GM19023 (cell line): Measurements from ENCODE around the gene CDK6.

Experiments used
- ATAC-seq: cut with Tn5 transposase; IDR thresholded peaks from one replicate; pipeline ENCODE4 v1.9.1; 2021; ENCODE audit warnings: mild to moderate bottlenecking, moderate library complexity; ENCODE audit not compliant: unreplicated experiment

Gene CDK6

DNA sequence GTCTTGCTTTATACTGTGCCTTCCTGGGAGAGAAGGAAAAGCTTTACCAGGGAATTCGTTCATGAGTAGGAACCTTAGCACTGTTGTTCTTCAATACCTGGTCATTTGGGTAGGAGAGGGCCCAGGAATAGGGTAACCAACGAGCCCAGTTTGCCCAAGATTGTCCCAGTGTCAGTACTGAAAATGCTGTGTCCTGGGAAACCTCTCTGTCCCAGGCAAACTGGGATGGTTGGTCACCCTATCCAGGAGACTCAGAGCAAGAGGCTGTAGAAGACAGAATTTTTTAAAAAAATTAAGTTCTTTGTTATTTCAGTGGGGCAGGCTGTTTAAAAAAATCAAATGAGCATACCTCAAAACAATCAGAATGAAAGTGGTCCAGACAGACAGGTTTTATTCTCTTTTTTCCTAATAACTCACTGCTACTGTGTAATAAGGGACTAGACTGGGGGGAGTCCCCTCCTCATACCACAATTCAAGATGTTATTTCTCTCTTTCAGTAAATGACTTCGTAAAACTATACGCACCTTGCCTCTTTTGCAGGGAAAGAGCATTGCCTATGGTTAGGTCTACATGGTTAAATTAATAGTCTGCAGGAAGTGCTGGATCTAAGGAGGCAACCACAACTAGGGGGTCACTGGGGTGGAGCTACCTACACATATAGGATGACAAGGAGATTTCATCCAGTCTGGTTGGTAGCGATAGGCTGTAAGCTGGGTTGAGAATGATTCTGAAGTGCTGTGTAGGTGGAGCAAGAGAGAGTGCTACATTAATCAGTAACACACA lies 205.1 kb downstream of the CDK6 start:
- ATAC-seq: peak; percentile 76

DNA sequence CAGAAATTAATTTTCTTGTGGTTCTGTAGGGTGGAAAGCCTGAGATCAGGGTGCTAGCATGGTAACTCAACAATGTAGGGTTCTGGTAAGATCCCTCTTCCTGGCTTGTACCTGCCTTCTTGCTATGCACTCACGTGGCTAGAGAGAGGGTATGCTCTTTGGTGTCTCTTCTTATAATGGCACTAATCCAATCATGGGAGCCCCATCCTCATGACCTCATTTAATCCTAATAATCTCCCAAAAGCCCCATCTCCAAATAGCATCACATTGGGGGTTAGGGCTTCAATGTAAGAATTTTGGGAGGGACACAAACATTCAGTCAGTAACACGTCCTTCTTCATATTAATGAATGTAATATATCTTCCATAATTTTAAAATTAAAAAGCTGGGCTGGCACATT lies 206.6 kb downstream of the CDK6 start:
- ATAC-seq: no peak

- ATAC-seq: no peak
Measured at GRCh38 chr7:92627956-92628355, 208.4 kb downstream of the CDK6 start.

DNA sequence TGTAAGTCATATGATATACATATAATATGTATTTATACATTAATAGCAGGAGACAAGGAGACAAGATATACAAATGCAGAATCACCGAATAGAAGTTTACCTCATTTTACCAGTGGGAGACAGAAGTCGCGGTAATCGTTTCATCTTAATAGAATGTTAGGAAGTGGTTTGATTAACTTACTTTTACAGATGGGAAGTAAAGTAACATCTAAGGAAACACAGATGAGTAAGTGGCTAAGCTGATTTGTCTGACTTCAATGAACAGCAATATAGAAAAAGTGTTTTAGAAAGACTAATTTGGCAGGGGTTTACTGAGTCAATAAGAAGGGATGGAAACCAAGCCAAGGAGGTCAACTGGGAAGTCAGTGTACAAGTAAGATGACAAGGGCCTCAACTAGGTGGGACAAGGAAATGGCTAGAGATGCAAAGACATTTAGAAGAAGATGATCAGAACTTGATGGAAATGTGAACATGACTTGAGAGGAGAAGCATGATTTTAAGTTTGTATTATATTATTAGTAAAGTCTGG lies 210.0 kb downstream of the CDK6 start:
- no peak for ATAC-seq

- ATAC-seq: no peak
Measured at GRCh38 chr7:92625617-92626016, 210.8 kb downstream of the CDK6 start.

DNA sequence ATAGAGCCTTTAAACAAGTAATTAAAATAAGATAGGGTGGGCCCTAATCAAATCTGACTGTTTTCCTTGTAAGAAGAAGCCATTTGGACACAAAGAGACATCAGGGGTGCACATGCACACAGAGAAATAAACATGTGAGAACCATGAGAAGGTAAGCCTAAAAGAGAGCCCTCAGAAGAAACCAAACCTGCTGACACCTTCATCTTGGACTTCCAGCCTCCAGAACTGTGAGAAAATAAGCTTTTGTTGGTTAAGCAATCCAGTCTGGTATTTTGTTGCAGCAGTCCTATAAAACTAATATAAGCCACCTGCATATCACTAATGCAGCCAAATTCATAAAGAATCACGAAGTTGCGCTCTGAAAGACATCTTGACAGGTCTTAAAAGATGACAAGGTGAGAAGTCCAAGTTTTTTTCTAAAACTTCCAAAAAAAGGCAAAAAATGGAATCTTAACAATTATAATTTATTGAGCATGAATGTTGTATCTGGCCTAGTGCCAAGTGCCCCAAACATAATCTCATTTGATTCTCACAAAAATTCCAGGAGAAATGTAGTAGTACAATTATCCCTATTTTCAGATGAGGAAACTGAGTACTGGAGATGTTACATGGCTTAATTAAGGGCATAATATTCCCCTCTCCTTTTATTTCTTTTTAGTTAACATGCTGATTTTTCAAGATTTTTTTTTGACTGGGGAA lies 211.9 kb downstream of the CDK6 start:
- ATAC-seq: no peak

DNA sequence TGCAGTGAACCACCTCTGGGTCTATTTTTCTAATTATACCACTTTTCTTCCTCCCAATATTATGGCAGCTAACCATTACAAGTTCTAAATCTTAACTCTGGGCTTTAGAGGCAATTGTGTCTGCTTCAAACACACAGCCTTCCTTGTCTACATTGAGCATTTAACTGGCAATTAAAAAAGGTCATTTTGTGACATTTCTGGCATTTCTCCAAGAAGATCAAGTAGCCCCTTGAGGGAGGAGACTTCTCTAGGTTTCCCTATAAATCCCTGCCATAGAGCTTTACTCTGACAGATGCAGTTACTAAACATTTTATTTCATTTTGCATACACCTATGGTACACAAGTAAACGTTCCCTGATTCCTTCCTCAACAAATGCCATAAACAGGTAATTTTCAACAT lies 212.8 kb downstream of the CDK6 start:
- ATAC-seq: no peak

DNA sequence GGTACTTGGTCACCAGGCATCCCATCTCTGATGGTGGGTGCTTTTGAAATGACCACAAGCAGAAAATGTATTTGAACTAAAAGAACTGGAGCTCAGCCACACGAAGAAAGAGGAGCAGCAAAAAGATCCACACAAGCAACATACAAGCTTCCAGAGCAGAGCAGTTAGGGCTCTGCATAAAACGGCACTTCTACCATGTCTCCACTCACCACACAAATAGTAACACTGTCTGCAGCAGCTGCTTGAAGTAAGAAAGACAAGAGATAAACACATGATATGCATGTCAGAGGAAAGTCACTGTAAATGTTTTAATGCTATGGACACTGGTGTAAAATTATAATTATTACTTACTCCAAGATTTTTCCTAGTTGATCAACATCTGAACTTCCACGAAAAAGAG lies 213.7 kb downstream of the CDK6 start:
- ATAC-seq: no peak

DNA sequence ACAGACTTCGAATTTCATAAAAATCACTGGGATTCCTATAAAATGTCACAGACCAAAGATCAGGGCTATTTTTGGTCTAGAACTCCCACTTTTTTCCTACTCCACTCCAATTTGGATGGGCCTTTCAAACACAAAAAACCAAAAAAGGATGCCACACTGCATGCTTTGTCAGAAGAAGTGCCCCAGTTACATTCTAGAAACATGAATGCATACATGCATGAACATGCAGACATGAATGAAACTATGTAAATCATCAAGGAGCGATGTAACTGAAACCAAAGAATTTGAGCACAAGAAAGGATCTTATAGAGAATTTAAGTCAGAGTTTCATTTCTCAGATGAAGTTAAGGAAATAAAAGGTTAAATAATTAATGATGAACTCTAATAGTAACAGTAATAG lies 214.3 kb downstream of the CDK6 start:
- peak; percentile 48 for ATAC-seq

GRCh38 chr7:92621561-92622023 lies 214.8 kb downstream of the CDK6 start:
- peak; percentile 54 for ATAC-seq

DNA sequence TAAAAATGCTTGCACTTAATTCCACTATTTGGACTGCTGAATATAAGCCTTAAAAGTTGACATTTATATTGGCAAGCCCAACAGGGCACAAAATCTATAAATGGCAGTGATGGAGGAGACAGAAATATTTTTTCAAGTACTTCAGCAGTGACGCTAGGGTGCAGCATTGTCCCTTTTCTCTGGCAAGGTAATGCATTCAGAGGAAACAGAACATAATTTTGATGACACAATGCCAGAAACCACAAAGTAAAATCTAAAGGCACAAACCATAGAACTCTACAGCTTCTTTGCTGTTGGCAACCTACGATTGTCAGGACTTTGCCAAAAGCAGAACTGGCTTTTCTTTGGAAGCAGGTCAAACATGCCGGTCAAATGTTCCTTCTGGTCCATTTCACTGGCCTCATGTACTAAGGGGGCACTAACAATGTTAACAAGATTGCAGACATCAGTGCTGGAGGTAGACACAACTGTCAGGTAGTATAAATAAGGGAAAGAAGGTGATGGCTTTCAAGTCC lies 215.3 kb downstream of the CDK6 start:
- peak; percentile 57 for ATAC-seq

DNA sequence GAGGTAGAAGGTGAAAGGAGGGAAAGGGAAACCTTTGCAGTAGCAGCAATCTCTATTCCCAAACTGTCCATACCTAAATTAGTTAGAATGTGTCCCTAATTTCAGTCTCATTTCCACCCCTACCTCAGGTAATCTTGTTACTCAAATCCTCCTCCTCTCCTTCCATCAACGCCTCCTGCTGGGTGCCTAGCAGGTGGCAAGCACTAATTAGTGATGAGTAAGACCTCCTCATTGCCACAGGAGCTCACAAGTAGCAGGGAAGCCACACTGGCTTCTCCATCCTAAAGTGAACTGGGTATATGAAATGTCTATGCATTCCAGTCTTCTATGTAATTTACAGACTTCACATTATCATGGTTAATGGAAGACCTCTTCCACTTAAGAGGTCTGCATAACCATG lies 220.5 kb downstream of the CDK6 start:
- ATAC-seq: no peak

- no peak for ATAC-seq
Measured at GRCh38 chr7:92614660-92615174, 221.7 kb downstream of the CDK6 start.

- ATAC-seq: no peak
Measured at GRCh38 chr7:92613720-92614119, 222.7 kb downstream of the CDK6 start.

- ATAC-seq: no peak
Measured at GRCh38 chr7:92613214-92613613, 223.2 kb downstream of the CDK6 start.

DNA sequence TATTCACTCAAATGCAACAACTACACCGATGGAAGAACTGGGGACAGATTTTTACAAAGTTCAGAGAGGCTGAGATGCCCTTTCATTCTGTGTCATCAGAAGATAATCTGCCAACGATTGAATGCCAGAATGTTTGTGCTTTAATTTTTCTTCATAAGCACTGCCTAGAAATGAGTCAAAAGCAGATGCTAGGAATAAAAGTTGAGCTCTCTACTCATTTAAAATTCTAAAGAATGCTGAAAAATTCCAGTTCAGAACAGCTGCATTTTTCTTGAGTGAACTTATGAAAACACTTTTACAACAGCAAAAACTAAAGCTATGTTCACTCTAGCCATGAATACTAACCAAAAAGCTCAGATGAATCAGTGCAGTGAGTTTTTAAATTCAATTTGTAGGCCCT lies 223.9 kb downstream of the CDK6 start:
- ATAC-seq: no peak

GRCh38 chr7:92611735-92612134 lies 224.6 kb downstream of the CDK6 start:
- no peak for ATAC-seq

GRCh38 chr7:92609921-92610518 lies 226.4 kb downstream of the CDK6 start:
- no peak for ATAC-seq

- no peak for ATAC-seq
Measured at GRCh38 chr7:92608380-92609322, 227.7 kb downstream of the CDK6 start.

DNA sequence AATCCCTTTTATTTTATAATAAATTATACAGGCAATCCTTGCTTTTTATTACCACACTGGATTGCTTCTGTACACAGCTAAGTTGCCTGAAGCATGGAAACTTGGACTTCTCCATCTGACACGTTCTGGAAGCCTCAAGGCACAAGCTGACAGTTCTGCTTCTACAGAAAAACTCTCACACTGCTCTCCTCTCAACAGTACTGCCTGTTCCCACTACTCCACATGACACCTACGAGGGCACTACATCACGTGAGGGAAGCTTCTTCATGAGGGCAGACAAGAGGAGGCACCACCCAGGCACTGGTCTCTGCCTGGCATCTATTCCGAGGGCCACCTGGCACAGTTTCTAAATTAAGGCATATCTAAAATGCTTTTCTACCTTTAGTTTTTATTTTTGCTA lies 229.4 kb downstream of the CDK6 start:
- ATAC-seq: no peak
